Activated T-helper 2 cell treated with anti-CD3 and anti-CD28 coated beads, Interferon-gamma antibody, Interleukin-2, Interleukin-4, amounts not matched to agents 10 μg/mL and 5 μg/mL and 100 μg/mL, durations not matched to agents 14 hours and 24 hours and 36 hours (primary cell): ENCODE measurements around the gene DCAF15. TPM values are rescaled to one million over a fixed set of nuclear protein-coding genes. Genes with fewer than 3 reads are reported as not detected.
"Not testable (repeated sequence)": the region's sequence is repeated elsewhere in the genome, so short reads cannot be mapped to it uniquely, and the experiment has no call there.

Experiments used
- DNase-seq: peaks from one replicate; pipeline ENCODE4 v3.0.0; 2021; ENCODE audit warnings: low spot score
- H3K27ac Mint-ChIP-seq: one replicate; pipeline ENCODE4 v1.8.0; 2021; ENCODE audit warnings: mixed read lengths
- H3K27me3 Mint-ChIP-seq: one replicate; pipeline ENCODE4 v1.8.0; 2021; ENCODE audit warnings: low read depth, mixed read lengths
- H3K36me3 Mint-ChIP-seq: one replicate; pipeline ENCODE4 v1.8.0; 2021; ENCODE audit warnings: low read depth, mixed read lengths
- H3K4me1 Mint-ChIP-seq: one replicate; pipeline ENCODE4 v1.8.0; 2021; ENCODE audit warnings: low read depth, mixed read lengths
- H3K4me3 Mint-ChIP-seq: one replicate; pipeline ENCODE4 v1.8.0; 2021; ENCODE audit warnings: low read depth, mild to moderate bottlenecking, moderate library complexity, mixed read lengths
- H3K9me3 Mint-ChIP-seq: one replicate; pipeline ENCODE4 v1.8.0; 2021; ENCODE audit warnings: mixed read lengths
- intact Hi-C: fragments of 100-400 bp; cut with micrococcal nuclease; formaldehyde crosslinking; loops from one replicate; pipeline ENCODE4 v1.15.1; 2023
- total RNA-seq: library from RNA; stranded (reverse); gene quantifications from 2 replicates; pipeline ENCODE4 v1.2.3, GENCODE V29; 2022

DCAF15 gene
- total RNA-seq, 1 donor from 2014 or later, result 60.6 TPM

- intact Hi-C loops, result no loop called here
- no peak overlapping the region for H3K27ac Mint-ChIP-seq
- no peaks in the 10 kb centered on the region for H3K9me3 Mint-ChIP-seq
Measured at GRCh38 chr19:13965926-13966683, 13.8 kb downstream of the DCAF15 start.

DNA sequence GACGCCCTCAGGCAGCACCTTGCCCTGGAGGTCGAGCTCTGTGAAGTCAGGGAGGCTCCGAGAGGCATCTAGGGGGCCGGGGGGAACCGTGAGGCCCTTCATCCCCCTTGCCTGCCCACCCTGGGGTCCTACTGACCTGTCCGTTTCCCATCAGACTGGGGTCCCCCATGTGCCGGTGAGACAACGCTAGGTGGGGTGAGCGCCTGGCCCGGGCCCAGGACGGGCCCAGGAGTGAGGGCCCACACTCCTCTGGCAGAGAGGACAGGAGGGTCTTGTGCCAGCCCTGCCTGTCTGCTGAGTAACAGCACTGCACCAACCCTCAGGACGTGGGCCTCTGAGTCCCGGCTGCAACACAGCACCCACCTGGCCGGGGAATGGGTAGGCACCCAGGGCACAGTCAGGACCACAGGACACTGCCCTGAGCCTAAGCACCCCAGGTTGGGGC lies 14.4 kb downstream of the DCAF15 start:
- intact Hi-C loops, result no loop called here
- DNase-seq, result no peak
- Mint-ChIP-seq H3K36me3 (peaks cover 16% of the 10 kb centered on the region), H3K27ac (no peak overlapping the region), H3K27me3 (no peaks in the 10 kb centered on the region), H3K4me1 (no peaks in the 10 kb centered on the region), H3K4me3 (no peak overlapping the region), H3K9me3 (no peaks in the 10 kb centered on the region)

More at GRCh38 chr19:13965926-13966683, 13.8 kb downstream of the DCAF15 start:
- DNase-seq, result no peak
- Mint-ChIP-seq H3K4me1 (no peaks in the 10 kb centered on the region), H3K27me3 (no peaks in the 10 kb centered on the region), H3K36me3 (peaks cover 21% of the 10 kb centered on the region), H3K4me3 (no peak overlapping the region)

- H3K27ac Mint-ChIP-seq, H3K27me3 Mint-ChIP-seq, H3K9me3 Mint-ChIP-seq, DNase-seq, H3K4me3 Mint-ChIP-seq, H3K4me1 Mint-ChIP-seq, intact Hi-C loops: not testable (repeated sequence)
- peaks cover 15% of the 10 kb centered on the region for H3K36me3 Mint-ChIP-seq
Measured at GRCh38 chr19:13967206-13967605, 14.9 kb downstream of the DCAF15 start.

- no peak overlapping the region for H3K4me3 Mint-ChIP-seq
- H3K9me3 Mint-ChIP-seq, result no peaks in the 10 kb centered on the region
- no peaks in the 10 kb centered on the region for H3K4me1 Mint-ChIP-seq
Measured at GRCh38 chr19:13968383-13968935, 16.1 kb downstream of the DCAF15 start.

GRCh38 chr19:13968999-13969398 lies 16.7 kb downstream of the DCAF15 start:
- H3K27me3 Mint-ChIP-seq, result no peaks in the 10 kb centered on the region
- DNase-seq, result no peak
- H3K27ac Mint-ChIP-seq, result no peak overlapping the region
- H3K36me3 Mint-ChIP-seq, result peaks cover 17% of the 10 kb centered on the region
- H3K9me3 Mint-ChIP-seq, result no peaks in the 10 kb centered on the region
- H3K4me1 Mint-ChIP-seq, result peaks cover 2% of the 10 kb centered on the region
- intact Hi-C loops, result no loop called here
- H3K4me3 Mint-ChIP-seq, result no peak overlapping the region

More at GRCh38 chr19:13968383-13968935, 16.1 kb downstream of the DCAF15 start:
- Mint-ChIP-seq H3K36me3 (peaks cover 15% of the 10 kb centered on the region), H3K27ac (no peak overlapping the region), H3K27me3 (no peaks in the 10 kb centered on the region)
- intact Hi-C loops, result no loop called here
- no peak for DNase-seq

- Mint-ChIP-seq H3K4me3 (no peak overlapping the region), H3K4me1 (peaks cover 6% of the 10 kb centered on the region), H3K27ac (no peak overlapping the region), H3K36me3 (peaks cover 19% of the 10 kb centered on the region), H3K9me3 (no peaks in the 10 kb centered on the region), H3K27me3 (no peaks in the 10 kb centered on the region)
- no peak for DNase-seq
- intact Hi-C loops, result no loop called here
Measured at GRCh38 chr19:13969897-13970296, 17.6 kb downstream of the DCAF15 start.

DNA sequence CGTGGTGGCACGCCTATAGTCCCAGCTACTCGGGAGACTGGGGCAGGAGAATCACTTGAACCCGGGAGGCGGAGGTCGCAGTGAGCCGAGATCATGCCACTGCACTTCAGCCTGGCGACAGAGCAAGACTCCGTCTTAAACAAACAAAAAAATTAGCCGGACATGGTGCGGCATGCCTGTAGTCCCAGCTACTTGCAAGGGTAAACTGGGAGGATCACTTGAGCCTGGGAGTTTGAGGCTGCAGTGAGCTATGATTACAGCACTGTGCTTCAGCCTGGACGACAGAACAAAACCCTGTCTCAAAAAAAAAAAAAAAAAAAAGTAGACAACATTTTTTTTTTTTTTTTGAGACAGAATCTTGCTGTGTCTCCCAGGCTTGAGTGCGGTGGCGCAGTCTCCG lies 19.6 kb downstream of the DCAF15 start:
- H3K4me3 Mint-ChIP-seq, H3K9me3 Mint-ChIP-seq, intact Hi-C loops, DNase-seq, H3K27ac Mint-ChIP-seq, H3K27me3 Mint-ChIP-seq, H3K4me1 Mint-ChIP-seq: not testable (repeated sequence)
- H3K36me3 Mint-ChIP-seq, result peaks cover 22% of the 10 kb centered on the region

GRCh38 chr19:13972368-13973155 lies 20.3 kb downstream of the DCAF15 start:
- H3K9me3 Mint-ChIP-seq, result no peaks in the 10 kb centered on the region
- intact Hi-C loops, result no loop called here
- no peaks in the 10 kb centered on the region for H3K27me3 Mint-ChIP-seq
- H3K27ac Mint-ChIP-seq, result no peak overlapping the region
- no peak overlapping the region for H3K4me3 Mint-ChIP-seq
- no peak for DNase-seq
- H3K4me1 Mint-ChIP-seq, result peaks cover 6% of the 10 kb centered on the region
- H3K36me3 Mint-ChIP-seq, result peaks cover 16% of the 10 kb centered on the region

DNA sequence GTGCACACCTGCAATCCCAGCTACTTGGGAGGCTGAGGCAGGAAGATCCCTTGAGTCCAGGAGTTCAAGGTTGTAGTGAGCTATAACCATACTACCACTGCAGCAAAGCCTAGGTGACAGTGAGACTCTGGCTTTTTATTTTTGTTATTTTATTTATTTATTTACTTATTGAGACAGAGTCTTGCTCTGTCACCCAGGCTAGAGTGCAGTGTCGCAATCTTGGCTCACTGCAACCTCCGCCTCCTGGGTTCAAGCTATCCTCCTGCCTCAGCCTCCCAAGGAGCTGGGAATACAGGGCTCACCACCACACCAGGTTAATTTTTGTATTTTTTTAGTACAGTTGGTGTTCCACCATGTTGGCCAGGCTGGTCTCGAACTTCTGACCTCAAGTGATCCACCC lies 21.2 kb downstream of the DCAF15 start:
- intact Hi-C loops, H3K27me3 Mint-ChIP-seq, DNase-seq, H3K27ac Mint-ChIP-seq, H3K4me1 Mint-ChIP-seq, H3K4me3 Mint-ChIP-seq, H3K9me3 Mint-ChIP-seq: not testable (repeated sequence)
- H3K36me3 Mint-ChIP-seq, result peaks cover 16% of the 10 kb centered on the region

DNA sequence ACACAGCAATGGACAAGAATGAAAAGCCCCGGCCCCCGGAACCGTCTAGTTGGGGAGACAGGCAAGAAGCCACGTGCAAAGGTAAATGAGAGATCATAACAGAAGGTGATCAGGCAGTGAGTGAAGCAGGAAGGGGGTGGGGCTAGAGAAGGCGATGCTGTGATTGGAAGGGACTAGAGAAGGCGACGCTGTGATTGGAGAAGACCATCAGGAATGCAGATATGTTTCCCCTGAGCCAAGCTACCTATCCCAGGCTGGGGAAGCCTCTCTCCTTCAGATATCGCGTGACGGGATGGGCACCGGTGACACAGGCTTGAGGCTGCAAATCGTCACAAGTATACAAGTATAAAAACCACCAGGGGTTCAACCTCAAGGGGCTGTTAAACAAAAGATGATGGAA lies 21.8 kb downstream of the DCAF15 start:
- no peak overlapping the region for H3K4me3 Mint-ChIP-seq
- intact Hi-C loops, result no loop called here
- H3K36me3 Mint-ChIP-seq, result peaks cover 12% of the 10 kb centered on the region
- no peak for DNase-seq
- H3K9me3 Mint-ChIP-seq, result no peaks in the 10 kb centered on the region
- H3K27me3 Mint-ChIP-seq, result no peaks in the 10 kb centered on the region
- peaks cover 6% of the 10 kb centered on the region for H3K4me1 Mint-ChIP-seq
- H3K27ac Mint-ChIP-seq, result no peak overlapping the region

DNA sequence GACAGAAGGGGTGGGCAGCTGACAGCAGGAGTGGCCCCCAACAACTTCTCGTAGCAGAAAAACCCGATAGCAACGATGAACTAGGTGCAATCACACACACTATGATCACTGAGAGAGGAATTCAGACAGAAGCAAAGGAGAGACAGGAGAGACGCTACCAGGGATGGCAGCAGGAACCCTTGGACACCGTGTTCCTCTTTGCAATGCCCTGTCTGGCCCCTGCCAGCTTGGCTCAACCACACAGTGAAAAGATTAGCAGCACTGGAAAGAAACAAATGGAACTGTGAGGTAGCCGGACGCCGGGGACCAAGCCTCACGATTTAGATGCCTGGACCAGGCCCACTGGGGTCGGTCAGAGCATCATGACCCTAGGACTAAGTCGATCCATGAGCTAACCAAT lies 23.6 kb downstream of the DCAF15 start:
- Mint-ChIP-seq H3K4me1 (peaks cover 6% of the 10 kb centered on the region), H3K4me3 (no peak overlapping the region), H3K27me3 (no peaks in the 10 kb centered on the region), H3K27ac (no peak overlapping the region), H3K36me3 (peaks cover 11% of the 10 kb centered on the region), H3K9me3 (no peaks in the 10 kb centered on the region)
- intact Hi-C loops, result no loop called here
- no peak for DNase-seq

GRCh38 chr19:13976446-13976845 lies 24.1 kb downstream of the DCAF15 start:
- no peaks in the 10 kb centered on the region for H3K9me3 Mint-ChIP-seq
- no peak for DNase-seq
- intact Hi-C loops, result no loop called here
- H3K36me3 Mint-ChIP-seq, result peaks cover 11% of the 10 kb centered on the region
- no peaks in the 10 kb centered on the region for H3K27me3 Mint-ChIP-seq
- H3K27ac Mint-ChIP-seq, result no peak overlapping the region
- H3K4me1 Mint-ChIP-seq, result peaks cover 6% of the 10 kb centered on the region
- no peak overlapping the region for H3K4me3 Mint-ChIP-seq

- intact Hi-C loops, result no loop called here
- H3K27ac Mint-ChIP-seq, result no peak overlapping the region
- no peaks in the 10 kb centered on the region for H3K27me3 Mint-ChIP-seq
Measured at GRCh38 chr19:13977803-13978202, 25.5 kb downstream of the DCAF15 start.

More at GRCh38 chr19:13977803-13978202, 25.5 kb downstream of the DCAF15 start:
- DNase-seq, result no peak
- no peak overlapping the region for H3K4me3 Mint-ChIP-seq
- peaks cover 11% of the 10 kb centered on the region for H3K36me3 Mint-ChIP-seq
- H3K4me1 Mint-ChIP-seq, result peaks cover 10% of the 10 kb centered on the region
- no peaks in the 10 kb centered on the region for H3K9me3 Mint-ChIP-seq
